Hepatocyte (in vitro differentiated cells): Measurements from ENCODE around the gene CLMP.

Experiments
- EZH2 ChIP-seq: fragments of 200-600 bp; sonication (generic); IDR thresholded peaks from 2 replicates; pipeline ENCODE4 v1.6.1; 2016; ENCODE audit warnings: antibody characterized with exemption, mild to moderate bottlenecking, borderline replicate concordance
- EZH2phosphoT487 ChIP-seq: fragments of 200-600 bp; sonication (generic); IDR thresholded peaks from one replicate; pipeline ENCODE4 v1.6.1; 2018; ENCODE audit warnings: antibody characterized with exemption, mild to moderate bottlenecking, low read depth, moderate library complexity; ENCODE audit not compliant: unreplicated experiment, severe bottlenecking
- TF ChIP-seq, protein P1 (sequence below): fragments of 200-600 bp; sonication (generic); IDR thresholded peaks from 2 replicates; pipeline ENCODE4 v1.5.1; 2016; ENCODE audit warnings: antibody characterized with exemption, mild to moderate bottlenecking; ENCODE audit not compliant: poor library complexity

DNA sequence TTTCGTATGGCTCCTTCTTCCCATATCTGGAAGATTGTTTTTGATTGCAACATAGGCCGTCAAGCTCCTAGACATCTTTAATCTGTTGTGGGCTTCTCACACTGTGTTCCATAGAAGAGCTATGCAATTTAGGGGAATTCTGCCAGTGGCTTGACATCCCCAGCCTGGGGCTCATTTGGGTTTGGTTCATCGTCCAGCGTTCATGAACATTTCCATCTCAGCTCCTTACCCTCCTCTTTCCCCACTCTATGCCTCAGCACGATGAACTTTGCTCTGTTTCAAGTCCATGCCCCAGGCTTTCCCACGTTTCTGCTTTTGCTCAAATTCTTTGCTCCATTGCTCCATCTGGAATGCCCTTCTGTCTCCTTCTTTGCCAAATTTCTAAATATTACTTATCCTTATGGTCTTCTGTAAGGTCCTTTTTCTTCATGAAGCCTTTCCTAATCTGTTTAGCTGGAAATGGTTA is 26.1 kb upstream of the CLMP start:
- TF ChIP-seq EZH2 = no peak
- TF ChIP-seq, protein P1, sequence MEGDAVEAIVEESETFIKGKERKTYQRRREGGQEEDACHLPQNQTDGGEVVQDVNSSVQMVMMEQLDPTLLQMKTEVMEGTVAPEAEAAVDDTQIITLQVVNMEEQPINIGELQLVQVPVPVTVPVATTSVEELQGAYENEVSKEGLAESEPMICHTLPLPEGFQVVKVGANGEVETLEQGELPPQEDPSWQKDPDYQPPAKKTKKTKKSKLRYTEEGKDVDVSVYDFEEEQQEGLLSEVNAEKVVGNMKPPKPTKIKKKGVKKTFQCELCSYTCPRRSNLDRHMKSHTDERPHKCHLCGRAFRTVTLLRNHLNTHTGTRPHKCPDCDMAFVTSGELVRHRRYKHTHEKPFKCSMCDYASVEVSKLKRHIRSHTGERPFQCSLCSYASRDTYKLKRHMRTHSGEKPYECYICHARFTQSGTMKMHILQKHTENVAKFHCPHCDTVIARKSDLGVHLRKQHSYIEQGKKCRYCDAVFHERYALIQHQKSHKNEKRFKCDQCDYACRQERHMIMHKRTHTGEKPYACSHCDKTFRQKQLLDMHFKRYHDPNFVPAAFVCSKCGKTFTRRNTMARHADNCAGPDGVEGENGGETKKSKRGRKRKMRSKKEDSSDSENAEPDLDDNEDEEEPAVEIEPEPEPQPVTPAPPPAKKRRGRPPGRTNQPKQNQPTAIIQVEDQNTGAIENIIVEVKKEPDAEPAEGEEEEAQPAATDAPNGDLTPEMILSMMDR = no peak
- TF ChIP-seq EZH2phosphoT487 = no peak
